Stimulated activated CD8-positive, alpha-beta memory T cell treated with anti-CD3 and anti-CD28 coated beads, Interleukin-15, amount 100 ng/mL, for 24 hours (primary cell): ENCODE results near the gene ZNF831.

ENCODE experiments used
- DNase-seq: peaks from one replicate; pipeline ENCODE4 v3.0.0-alpha.2; 2020; ENCODE audit warnings: low read depth

Gene ZNF831

DNA sequence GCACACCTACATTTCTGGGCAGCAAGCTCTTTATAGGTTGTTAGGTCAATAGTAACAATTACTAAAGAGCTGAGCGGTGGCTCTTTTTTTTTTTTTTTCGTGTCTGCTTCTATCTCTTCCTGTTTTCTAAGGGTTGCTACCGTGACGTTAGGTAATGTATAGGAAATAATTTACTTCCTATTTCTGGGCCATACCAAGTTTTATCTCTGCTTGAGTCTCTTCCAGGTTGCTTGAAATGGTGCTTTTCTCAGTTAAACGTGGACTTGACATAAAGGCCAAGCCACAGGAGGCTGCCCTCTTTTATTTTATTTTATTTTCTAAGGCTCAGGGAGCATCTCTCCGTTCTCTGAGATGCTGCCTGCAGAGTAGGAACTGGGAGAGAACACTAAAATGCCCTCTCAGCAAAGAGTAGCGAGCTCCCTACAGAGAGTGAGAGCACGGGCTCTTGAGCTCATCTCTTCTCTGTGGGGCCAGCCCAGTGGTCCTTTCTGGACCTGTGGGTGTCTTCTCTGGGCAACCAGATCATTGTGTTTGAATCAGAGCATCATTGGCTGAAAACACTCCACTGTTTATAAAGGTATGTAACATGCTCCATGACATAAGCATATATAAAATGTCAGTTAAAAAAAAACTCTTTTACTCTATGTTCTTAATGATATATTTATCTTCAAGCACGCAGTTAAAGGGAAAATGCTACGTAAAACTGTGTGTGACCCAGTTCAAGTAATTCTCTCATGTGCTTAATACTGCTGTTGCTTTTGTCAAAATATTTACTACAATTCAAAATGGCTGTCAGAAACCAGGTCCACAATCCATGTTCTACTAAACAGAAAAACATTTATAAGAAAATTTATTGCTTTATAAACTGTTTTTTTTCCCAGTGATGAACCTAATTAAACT, at the start of gene ZNF831:
ZNF831 (plus strand) TSS at position 191 of the 900 bp plus-strand sequence. CDS start 27,199 bp downstream, outside the sequence.
- no peak for DNase-seq

DNA sequence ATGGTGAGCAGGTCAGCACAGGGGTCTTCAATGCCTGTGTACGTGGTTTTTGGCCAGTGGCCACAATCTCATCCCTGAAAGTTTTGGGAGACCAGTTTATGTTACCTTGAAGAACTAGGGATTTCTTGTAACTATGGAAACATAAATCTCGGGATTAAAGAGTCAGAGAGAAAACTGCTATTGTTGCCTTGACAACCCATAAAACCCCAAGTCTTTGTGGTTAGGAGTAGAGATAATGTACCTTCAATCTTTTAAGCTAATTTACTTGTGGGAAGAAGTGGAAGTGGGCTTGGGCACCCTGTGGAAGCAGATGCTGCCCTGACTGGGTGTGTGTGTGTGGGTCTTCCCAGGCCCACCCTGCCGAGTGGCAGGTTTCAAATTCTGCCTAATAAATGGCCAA, 46.1 kb upstream of the ZNF831 start:
- no peak for DNase-seq

DNA sequence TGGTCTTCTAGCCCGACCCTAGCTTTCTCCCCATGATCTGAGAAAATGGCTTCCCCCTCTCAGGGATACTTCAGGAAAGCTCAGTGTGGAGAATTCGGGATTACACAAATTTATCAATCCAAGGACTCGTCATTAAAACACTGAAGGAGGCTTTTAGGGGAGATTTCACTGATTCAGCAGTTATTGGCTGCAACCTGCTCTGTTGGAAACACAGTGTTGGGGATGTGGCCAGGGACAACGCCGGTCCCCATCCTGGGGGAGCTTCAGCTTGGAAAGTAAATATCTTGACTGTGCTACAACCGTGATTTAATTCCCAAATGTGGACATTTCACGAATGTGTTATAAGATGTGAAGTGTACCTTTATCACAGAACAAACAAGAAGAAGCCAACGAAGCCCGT, 44.8 kb upstream of the ZNF831 start:
- DNase-seq, result no peak

DNA sequence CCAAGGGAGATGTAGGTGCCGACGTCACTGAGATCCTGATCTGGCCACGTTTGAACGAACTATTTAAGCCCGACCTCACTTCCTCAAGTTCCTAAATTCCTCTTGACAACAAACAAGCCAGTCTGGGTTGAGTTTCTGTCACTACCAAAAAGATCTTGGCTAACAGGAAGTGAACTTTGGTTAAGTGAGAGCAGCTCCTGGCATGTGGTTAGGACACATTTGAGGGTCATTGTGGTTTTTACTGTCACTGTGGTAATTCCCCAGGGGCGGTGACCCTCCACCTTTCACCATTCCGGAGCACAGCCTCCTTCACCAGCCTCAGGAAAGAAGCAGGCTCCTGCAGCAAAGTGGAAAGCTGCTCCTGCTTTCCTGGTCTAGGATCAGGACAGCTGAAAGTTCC, 43.1 kb upstream of the ZNF831 start:
- no peak for DNase-seq

DNA sequence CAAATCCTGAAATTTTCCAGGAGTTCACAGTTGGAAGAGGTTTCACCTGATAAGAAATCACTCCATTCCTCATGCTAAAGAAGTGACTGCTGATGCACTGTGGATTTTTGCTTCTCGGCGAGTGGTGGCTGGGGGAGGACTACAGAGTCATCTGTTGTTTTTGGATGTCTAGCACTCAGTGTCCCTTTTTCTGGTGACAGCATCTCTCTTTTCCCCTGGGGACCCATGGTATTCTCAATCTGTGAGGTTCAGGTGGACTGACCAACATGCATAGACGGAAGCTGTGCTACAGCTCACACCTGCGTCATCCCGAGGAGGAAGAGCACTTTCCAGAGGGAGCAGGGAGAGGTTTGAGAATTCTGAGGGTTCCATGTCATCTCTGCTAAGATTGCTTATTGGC, 42.7 kb upstream of the ZNF831 start:
- no peak for DNase-seq

DNA sequence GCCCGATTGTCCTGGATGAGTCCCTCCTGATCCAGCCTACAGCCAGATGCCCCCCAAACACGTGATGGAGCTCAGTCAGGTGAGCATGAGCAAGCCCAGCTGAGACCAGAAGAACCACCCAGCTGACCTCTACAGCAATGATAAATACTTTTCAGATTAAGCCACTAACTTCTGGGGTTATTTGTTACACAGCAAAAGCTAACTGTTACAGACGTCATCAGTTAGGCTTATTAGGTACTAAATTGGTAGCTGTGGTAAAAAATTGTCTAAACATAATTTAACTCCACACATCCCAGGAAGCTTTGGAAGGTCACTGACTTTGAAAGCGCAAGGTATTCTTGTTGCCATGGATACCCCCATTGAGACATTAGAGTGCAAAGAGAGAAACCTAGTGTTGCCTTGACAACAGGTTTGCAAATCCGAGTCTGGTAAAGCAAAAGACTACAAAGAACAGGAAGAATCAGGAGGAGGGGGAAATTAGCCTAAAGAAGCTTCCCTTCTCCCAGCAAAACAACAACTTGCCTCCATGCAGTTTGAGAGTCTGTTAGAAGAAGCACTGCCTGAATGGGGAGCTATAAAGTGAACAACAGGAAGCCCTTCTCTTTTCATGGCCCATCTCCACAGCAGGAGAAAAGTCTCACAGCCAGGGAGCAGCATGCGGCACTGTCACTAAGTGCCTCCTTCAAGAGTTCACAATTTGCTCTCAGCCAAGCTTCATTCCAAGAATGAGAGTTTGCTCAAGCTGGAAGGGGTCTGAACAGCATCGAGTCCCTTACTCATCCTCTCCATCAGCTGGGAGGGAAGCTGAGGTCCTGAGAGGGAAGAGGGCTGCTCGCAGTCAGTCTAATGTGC, 41.7 kb upstream of the ZNF831 start:
- DNase-seq, result no peak

DNA sequence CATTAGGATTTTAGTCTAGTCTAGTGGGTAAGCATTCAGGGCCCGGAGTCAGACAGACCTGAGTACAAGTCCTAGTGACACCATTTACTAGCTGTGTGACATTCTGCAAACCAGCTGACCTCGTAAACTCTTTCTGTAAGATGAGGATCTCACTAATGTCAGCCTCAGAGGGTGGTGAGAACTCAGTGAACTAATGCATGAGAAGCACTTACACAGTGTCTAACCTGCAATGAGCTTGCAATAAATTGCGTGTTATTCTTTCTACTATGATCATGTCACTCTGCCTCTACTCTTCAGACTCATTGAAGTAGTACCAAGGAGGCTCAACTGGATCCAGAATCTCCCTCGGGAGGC, 41.1 kb upstream of the ZNF831 start:
- no peak for DNase-seq

DNA sequence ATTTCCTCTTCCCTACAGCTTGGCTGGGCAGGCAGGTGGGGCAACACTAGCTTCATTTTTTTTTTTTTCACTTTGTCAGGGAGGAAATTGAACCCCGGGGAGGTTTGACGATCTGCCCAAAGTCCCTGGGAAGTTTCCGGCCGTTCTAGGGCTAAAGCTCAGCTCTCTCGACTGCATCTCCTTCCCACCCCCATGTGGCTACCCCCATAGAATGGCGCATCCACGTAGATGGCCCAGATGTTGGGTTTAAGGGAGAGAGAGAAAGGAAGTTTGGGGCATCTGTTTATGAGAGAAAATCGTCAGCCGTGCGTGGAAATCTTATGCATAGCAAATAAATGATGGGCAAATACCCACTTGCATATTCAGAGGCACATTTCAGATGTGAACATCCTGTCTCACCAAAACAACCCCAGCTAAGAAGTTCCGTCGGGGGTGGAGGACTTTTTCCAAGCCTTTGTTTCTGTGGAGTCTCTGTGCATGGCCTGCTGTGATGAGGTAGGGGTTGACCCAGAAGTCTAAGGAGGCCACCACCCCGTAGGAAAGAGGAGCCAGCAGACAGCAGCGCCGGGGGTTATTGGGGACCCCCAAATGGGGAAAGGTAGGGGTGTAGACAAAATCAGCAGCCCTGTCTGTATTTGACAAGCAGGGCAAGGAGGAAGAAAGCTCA, 40.5 kb upstream of the ZNF831 start:
- DNase-seq, result no peak

DNA sequence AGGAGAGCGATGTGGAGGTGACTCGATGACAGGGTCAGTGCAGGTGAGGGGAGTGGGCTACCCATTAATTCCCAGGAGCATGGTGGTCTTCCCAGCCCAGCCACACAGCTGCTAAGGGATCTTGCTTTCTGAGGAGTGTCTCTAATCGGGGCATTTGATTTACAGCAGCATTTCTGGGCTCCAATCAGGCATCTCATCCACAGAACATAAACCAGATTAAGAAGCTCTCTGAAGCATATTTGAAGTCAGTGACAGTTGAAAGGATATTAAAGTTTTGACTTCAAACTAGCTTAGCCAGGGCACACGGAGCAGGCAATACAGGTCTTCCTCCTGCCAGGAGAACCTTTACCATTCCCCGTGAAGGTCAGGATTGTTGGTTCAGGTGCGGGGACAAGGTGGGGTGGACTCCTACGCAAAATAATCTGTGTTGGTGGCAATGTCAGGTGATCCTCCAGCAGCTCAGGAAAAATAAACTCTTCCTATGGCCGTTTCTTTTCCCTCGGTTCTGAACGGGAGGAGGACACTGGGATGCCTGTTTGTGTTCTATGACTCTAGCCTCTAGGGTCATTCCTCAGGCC, 39.9 kb upstream of the ZNF831 start:
- DNase-seq, result no peak

DNA sequence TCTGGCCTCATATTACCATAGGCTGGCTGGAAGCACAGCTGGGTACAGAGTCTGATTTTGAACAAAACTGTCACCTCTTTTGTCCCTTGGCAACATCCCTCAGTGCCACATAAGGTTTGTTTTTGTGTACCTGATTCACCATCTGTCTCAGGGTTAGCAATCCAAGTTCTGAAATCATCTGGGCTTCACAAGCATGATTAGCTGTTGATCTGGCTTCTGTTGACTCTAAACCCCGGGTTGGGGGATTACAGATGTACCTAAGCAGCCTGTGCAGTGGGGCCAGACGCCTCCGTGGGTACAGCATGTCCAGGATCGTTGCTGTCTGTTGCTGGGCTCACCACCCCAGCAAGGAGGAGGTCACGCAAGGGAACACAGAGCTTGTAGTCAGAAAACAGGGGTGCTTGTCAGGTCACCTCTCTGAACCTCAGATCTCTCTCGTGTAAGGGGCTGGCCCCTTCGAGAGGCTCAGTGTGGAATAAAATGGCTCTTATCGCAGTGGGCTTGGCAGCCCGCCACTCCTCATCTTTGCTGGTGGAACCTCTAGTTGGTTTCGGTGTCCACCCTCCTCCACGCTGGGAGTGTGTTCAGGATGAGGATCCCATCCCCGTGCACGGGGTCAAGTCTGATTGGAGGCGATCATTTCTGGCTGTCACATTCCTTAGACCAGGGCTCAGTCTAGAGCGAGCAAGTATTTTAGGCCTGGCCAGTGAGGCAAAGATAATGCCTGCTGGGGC, 39.2 kb upstream of the ZNF831 start:
- DNase-seq, result no peak

DNA sequence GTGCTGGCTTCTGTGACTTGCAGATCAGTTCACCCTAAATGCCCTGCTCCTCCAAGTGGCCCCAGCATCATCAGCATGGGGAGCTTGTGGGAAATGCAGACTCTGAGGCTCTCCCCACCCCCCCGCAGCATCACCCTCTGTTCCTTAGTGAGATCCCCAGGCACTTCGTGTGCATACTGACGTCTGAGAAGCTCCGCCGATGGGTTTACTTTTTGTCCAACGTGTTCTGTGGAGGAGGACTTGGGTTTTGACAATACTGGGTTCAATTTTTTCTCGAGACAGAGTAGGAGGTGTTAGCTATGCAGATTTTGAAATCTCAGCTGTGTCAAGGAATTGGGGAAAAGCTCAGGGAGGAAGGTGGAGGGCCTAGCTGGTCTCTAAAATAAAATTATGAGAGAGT, 38.3 kb upstream of the ZNF831 start:
- no peak for DNase-seq

DNA sequence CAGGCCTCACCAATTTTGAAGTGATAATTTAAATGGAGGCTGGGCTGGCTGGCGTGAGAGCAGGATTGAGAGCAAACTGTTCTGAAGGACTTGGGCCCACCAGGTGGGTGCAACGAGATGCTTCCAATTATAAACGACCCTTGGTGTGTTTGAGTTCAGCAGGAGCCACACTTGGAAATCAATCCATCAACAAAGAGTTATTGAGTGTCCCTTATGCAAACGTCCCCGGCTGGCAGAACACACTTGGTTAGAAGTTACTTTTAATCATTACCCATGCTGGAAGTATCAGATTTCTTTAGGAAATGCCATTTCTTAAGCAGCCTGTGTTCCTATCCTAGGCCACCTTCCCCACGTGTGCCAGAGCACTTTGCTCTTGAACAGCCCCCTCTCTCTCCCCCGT, 37.8 kb upstream of the ZNF831 start:
- DNase-seq, result no peak

DNA sequence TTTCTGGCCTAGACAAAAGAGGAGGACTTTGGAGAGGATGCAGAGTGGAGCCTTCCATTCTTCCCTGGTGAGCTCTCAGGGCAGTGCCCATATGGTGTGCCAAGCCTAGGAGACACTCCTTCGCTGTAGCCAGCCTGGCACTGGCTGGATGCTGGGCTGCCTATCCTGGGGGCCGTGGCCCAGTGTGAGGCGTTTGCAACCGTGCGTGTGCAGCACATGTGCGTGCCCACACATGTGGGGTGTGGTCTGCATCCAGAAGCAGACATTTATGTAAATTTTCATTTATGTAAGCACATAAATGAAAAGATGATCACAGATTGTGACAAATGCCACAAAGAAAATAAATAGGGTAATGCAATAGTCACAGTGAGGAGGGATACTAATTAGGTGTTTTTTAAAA, 35.8 kb upstream of the ZNF831 start:
- DNase-seq, result no peak

DNA sequence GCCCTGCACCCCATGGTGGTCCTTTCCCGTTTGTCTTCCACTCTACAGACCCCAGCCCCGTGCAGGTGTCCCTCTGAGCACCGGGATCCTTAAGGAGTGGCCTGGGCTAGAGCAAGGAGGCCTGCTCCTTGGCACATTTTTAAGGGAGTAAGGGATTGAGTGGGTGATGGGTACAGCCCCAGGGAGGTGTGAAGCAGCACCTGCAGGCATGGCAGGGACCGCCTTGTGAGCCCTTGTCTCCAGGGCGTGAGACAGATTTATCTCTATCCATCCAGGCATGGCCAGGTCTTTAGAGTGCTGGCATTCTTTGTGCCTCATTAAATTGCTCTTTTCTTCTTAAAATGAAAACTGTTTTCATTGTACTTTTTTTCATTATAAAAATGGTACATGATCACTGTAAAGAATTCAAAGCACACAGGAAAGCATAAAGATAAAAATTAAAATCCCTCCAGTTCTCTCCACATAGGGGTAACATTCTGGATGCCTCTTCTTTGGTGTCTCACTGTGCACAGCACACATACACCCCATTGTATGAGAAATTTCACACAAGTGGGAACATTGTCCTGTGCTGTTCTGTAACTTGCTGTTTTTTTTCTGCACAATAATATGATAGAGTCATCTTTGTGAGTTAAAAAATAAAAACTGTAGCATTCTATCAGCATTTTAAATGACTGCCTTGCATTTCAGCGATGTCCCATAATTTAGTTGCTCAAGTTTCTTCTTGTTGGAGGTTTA, 31.9 kb upstream of the ZNF831 start:
- no peak for DNase-seq

DNA sequence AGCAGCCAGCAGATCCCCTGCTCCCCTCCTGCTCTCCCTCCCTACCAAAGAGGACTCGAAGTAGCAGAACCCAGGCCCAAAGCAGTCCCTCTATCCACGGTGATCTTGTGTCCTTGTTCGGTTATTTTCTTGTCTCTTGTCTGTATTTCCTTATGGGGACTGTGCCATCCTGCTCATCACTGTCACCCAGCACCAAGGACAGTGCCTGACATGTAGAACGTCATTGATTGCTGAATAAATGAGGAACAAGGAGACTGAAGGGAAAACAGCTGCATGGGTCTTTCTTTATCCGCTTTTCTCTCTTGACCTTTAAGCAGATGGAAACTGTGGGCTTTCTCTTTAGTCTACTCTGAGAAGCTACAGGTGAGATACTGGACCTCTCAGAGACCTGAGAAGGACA, 29.4 kb upstream of the ZNF831 start:
- no peak for DNase-seq

DNA sequence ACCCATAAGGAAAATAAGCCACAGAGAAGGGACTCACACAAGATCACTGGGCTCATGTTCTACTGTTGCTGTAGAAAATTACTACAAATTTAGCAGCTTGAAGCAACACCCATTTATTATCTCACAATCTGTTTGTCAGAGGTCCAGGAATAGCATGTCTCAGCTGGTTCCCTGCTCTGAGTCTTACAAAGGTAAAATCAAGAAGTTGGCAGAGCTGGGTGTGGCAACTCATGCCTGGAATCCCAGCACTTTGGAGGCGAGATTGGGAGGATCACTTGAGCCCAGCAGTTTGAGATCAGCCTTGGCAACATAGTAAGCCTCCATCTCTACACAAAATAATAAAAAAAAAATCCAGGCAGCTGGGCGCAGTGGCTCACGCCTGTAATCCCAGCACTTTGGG, 28.5 kb upstream of the ZNF831 start:
- DNase-seq, result no peak

DNA sequence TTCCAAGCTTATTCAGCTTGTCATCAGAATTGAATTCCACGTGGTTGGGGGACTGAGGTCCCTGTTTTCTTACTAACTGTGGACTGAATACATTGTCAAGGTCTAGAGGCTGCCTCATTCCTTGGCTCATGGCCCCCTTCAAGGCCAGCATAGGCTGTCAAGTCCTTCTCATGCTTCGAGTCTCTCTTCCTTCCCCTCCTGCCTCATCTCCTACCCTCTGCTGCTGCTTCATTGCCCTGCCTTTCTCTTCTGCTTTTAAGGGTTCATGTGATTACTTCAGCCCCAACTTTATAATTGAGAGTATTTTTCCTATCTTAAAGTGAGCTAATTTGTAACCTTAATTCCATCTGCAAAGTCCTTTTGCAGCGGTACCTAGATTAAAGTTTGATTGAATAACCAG, 27.6 kb upstream of the ZNF831 start:
- DNase-seq, result no peak

DNA sequence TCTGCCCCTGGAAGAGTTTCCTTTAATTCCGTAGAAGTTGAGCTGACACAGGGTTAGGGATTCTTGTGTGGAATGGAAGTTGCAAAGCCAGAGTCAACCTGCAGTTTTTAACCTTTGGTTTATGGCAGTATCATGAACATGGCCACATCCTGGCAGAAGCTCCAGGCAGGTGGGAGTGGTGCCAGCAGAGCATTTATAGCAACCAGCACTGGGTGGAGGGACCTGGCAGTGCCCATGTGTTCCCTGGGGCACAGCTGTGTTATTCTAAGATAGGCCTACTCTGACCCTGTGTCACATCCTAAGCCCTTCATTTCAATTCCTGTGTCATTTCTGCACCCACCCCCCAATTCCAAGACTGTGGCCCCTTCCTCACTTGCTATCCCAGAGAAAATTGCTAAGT, 26.1 kb upstream of the ZNF831 start:
- DNase-seq, result no peak

DNA sequence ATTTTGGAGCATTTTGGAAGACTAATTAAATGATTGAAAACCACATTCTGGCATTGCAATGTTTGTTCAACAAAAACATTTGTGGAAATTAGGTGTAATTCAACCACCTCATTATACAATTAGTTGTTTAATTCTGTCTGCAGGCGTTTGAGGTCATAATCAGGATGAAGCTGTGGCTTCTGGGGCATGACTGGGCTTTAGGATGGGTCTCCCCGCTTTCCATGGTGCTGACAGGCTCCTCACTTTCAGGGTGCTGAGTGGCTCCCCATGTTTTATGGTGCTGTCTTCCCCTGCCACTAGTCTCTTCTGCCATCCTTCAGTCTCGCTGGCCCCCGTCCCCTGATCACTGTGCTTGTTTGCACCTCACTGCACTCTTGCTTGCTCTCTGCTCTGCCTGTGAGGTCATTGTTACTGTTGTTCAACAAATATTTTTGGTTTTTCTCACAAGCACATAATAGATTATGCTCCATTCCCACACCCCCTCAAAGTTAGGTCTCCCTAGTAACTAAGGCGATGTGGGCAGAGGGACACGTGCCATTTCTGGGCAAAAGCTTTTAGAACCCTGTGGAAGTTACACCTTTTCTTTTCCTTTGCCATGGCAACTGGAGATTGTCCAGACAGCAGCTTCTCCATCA, 25.4 kb upstream of the ZNF831 start:
- no peak for DNase-seq

DNA sequence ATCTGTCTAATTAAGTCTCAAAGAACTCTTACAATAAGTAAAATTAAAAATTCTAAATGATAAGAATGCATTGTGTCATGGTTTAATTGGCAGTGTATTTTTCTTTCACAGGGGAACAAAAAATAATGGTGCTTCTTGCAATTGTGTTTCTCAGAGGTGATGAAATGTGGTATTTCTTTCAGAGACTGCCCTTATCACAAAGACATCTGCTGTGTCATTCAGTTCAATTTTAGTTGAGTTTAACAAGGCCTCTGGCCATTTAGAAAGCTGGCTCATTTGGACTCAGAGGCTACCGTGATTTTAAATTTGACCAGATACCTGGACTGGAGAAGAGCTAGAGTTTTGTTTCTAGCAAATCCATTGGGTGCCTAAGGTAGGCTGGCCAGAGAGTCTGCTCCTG, 23.6 kb upstream of the ZNF831 start:
- DNase-seq, result no peak
